GM19023 (cell line): ENCODE data around the gene SAMD8.
"Not testable (repeated sequence)": the region's sequence is repeated elsewhere in the genome, so short reads cannot be mapped to it uniquely, and the experiment has no call there.

Experiments
- ATAC-seq: cut with Tn5 transposase; IDR thresholded peaks from one replicate; pipeline ENCODE4 v1.9.1; 2021; ENCODE audit warnings: mild to moderate bottlenecking, moderate library complexity; ENCODE audit not compliant: unreplicated experiment

SAMD8 gene

GRCh38 chr10:75106891-75107290, 4.6 kb upstream of the SAMD8 start:
- not testable (repeated sequence) for ATAC-seq

GRCh38 chr10:75107756-75108683, 3.4 kb upstream of the SAMD8 start:
- no peak for ATAC-seq

- ATAC-seq: no peak
Observed at GRCh38 chr10:75108684-75109458, 2.6 kb upstream of the SAMD8 start.

GRCh38 chr10:75109459-75109778, 2.0 kb upstream of the SAMD8 start:
- ATAC-seq: no peak

- no peak for ATAC-seq
Observed at GRCh38 chr10:75110006-75110632, 1.3 kb upstream of the SAMD8 start.

GRCh38 chr10:75111907-75112679, 637 bp downstream of the SAMD8 start:
- ATAC-seq: peak; percentile 9

GRCh38 chr10:75115137-75115536, 3.7 kb downstream of the SAMD8 start:
- no peak for ATAC-seq

GRCh38 chr10:75116941-75117775, 5.7 kb downstream of the SAMD8 start:
- ATAC-seq: not testable (repeated sequence)

- no peak for ATAC-seq
Observed at GRCh38 chr10:75117995-75118394, 6.5 kb downstream of the SAMD8 start.

GRCh38 chr10:75119444-75120066, 8.1 kb downstream of the SAMD8 start:
- not testable (repeated sequence) for ATAC-seq

- no peak for ATAC-seq
Observed at GRCh38 chr10:75121322-75121721, 9.9 kb downstream of the SAMD8 start.

- no peak for ATAC-seq
Observed at GRCh38 chr10:75122505-75122904, 11.0 kb downstream of the SAMD8 start.

- ATAC-seq: no peak
Observed at GRCh38 chr10:75123088-75123682, 11.7 kb downstream of the SAMD8 start.

- no peak for ATAC-seq
Observed at GRCh38 chr10:75126277-75126676, 14.8 kb downstream of the SAMD8 start.

- ATAC-seq: no peak
Observed at GRCh38 chr10:75127471-75127870, 16.0 kb downstream of the SAMD8 start.

GRCh38 chr10:75128985-75129384, 17.5 kb downstream of the SAMD8 start:
- not testable (repeated sequence) for ATAC-seq

GRCh38 chr10:75129537-75129936, 18.1 kb downstream of the SAMD8 start:
- ATAC-seq: no peak

- ATAC-seq: not testable (repeated sequence)
Observed at GRCh38 chr10:75133701-75134100, 22.2 kb downstream of the SAMD8 start.

- no peak for ATAC-seq
Observed at GRCh38 chr10:75136346-75136745, 24.9 kb downstream of the SAMD8 start.
